Central memory CD8-positive, alpha-beta T cell (primary cell): ENCODE measurements around the gene SYTL2.
A peak's percentile ranks its signal among the peaks of the same experiment; 100 is the strongest.
"Not testable (repeated sequence)": the region's sequence is repeated elsewhere in the genome, so short reads cannot be mapped to it uniquely, and the experiment has no call there.

ENCODE experiments used
- ATAC-seq: fragments of 150-1000 bp; cut with Tn5 transposase; replicated peaks from 2 replicates; pipeline ENCODE4 v1.10.0; 2022; ENCODE audit warnings: mild to moderate bottlenecking, moderate FRiP score, moderate number of reproducible peaks; ENCODE audit not compliant: poor library complexity, severe bottlenecking; ENCODE audit errors: extremely low read depth
- DNase-seq, 2 donors: peaks; one replicate each; pipeline ENCODE4 v3.0.0; 2021; ENCODE audit warnings: low spot score in 2 of 2
- H3K27ac Mint-ChIP-seq: one replicate; pipeline ENCODE4 v1.8.0; 2022; ENCODE audit warnings: low read depth, mild to moderate bottlenecking, moderate library complexity, mixed read lengths
- H3K27me3 Mint-ChIP-seq: one replicate; pipeline ENCODE4 v1.8.0; 2022; ENCODE audit warnings: mixed read lengths
- H3K36me3 Mint-ChIP-seq: one replicate; pipeline ENCODE4 v1.8.0; 2022; ENCODE audit warnings: mild to moderate bottlenecking, moderate library complexity, mixed read lengths; ENCODE audit not compliant: insufficient read depth
- H3K4me1 Mint-ChIP-seq: one replicate; pipeline ENCODE4 v1.8.0; 2022; ENCODE audit warnings: mixed read lengths
- H3K4me3 Mint-ChIP-seq: one replicate; pipeline ENCODE4 v1.8.0; 2022; ENCODE audit warnings: mild to moderate bottlenecking, moderate library complexity, mixed read lengths
- H3K9me3 Mint-ChIP-seq: one replicate; pipeline ENCODE4 v1.8.0; 2022; ENCODE audit warnings: mixed read lengths

SYTL2 gene

DNA sequence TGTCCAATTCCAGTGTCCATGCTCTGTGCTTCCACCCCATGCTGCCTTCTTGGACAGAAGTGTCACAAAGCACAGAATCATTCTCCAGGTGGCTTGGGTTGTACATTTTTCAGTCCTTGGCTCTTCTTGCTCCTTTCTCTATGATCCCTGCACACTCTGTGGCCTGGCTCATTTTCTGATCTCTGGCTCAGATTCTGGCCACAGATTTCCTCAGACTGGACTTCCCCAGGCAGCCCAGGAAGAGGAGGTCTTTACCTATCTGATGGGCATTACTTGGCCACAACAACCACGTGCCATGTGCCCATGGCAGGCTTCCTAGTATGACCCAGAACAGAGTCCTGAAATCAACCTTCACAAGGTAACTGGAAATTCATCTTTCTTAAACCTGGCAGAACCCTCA is 27.2 kb downstream of the SYTL2 start:
- H3K9me3 Mint-ChIP-seq, result peaks cover 8% of the 10 kb centered on the region
- peaks cover 64% of the 10 kb centered on the region for H3K4me1 Mint-ChIP-seq
- DNase-seq (no peak), ATAC-seq (no peak)
- H3K27ac Mint-ChIP-seq, result peak overlapping the region; percentile 49
- no peaks in the 10 kb centered on the region for H3K27me3 Mint-ChIP-seq
- H3K4me3 Mint-ChIP-seq, result no peak overlapping the region
- H3K36me3 Mint-ChIP-seq, result peaks cover 2% of the 10 kb centered on the region

DNA sequence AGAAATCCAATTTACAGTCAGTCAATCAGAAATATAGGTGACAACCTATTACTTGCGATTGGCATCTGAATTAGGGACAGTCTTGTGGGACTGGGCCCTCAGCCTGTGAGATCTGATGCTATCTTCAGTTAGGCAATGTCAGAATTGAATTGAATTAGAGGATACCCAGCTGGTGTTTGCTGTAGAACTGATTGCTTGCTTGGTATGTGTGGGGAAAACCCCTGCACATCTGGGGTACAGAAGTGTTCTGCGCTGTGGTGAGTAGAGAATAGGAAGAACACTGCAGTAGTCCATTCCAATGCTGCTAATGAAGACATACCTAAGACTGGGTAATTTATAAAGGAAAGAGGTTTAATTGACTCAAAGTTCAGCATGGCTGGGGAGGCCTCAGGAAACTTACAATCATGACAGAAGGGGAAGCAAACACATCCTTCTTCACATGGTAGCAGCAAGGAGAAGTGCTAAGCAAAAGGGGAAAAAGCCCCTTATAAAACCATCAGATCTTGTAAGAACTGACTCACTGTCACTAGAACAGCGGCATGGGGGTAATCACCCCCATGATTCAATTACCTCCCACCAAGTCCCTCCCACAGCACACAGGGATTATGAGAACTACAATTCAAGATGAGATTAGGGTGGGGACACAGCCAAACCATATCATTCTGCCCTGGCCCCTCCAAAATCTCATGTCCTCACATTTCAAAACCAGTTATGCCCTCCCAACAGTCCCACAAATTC is 30.0 kb downstream of the SYTL2 start:
- peak overlapping the region; percentile 35 for H3K27ac Mint-ChIP-seq

GRCh38 chr11:85779956-85780640 is 30.8 kb downstream of the SYTL2 start:
- DNase-seq (no peak), ATAC-seq (no peak)
- no peaks in the 10 kb centered on the region for H3K27me3 Mint-ChIP-seq
- peaks cover 66% of the 10 kb centered on the region for H3K4me1 Mint-ChIP-seq
- H3K27ac Mint-ChIP-seq, result no peak overlapping the region
- H3K4me3 Mint-ChIP-seq, result no peak overlapping the region
- peaks cover 8% of the 10 kb centered on the region for H3K9me3 Mint-ChIP-seq
- peaks cover 8% of the 10 kb centered on the region for H3K36me3 Mint-ChIP-seq

More for the DNA sequence above, 30.0 kb downstream of the SYTL2 start:
- peak; percentile 78 for ATAC-seq
- not testable (repeated sequence) for H3K36me3 Mint-ChIP-seq, DNase-seq, H3K27me3 Mint-ChIP-seq, H3K4me3 Mint-ChIP-seq, H3K9me3 Mint-ChIP-seq
- H3K4me1 Mint-ChIP-seq, result peaks cover 62% of the 10 kb centered on the region

- H3K36me3 Mint-ChIP-seq, H3K4me3 Mint-ChIP-seq: not testable (repeated sequence)
- peaks cover 67% of the 10 kb centered on the region for H3K4me1 Mint-ChIP-seq
Observed at GRCh38 chr11:85777603-85777972, 33.4 kb downstream of the SYTL2 start.

DNA sequence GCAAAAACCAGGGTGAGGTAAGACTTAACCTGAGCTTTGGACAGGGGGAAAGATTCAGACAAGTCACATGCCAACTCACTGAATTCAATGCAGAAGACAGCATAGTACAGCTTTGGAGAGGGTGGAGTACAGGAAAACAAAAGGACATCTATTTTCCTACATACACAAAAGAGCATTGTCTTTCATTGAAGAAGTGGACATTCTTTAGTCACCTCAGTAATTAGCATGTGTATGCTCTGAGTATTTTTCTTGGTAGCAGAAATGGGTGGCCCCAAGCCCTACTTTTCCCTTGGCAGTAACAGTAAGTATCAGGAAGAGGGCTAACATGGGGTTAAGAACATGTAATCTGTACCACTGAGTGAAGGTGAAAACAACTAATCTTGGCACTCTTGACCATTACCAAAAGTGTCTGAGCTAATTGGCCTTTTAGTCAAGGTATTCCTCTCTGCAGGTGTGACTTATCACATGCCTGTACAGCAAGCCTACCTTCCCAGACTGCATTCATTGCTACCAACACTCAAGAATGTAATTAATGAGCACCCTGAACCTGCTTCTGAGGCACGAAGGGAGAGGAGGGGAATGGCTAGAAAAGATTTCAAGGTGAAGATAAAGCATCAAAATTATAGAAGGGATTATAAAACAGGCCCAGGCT is 33.9 kb downstream of the SYTL2 start:
- Mint-ChIP-seq H3K4me1 (peaks cover 65% of the 10 kb centered on the region), H3K27ac (peak overlapping the region; percentile 7), H3K36me3 (peaks cover 6% of the 10 kb centered on the region), H3K27me3 (no peaks in the 10 kb centered on the region), H3K9me3 (no peaks in the 10 kb centered on the region), H3K4me3 (no peak overlapping the region)
- no peak for ATAC-seq
- DNase-seq, result no peak

More at GRCh38 chr11:85777603-85777972, 33.4 kb downstream of the SYTL2 start:
- DNase-seq, H3K27me3 Mint-ChIP-seq, H3K9me3 Mint-ChIP-seq, ATAC-seq, H3K27ac Mint-ChIP-seq: not testable (repeated sequence)

DNA sequence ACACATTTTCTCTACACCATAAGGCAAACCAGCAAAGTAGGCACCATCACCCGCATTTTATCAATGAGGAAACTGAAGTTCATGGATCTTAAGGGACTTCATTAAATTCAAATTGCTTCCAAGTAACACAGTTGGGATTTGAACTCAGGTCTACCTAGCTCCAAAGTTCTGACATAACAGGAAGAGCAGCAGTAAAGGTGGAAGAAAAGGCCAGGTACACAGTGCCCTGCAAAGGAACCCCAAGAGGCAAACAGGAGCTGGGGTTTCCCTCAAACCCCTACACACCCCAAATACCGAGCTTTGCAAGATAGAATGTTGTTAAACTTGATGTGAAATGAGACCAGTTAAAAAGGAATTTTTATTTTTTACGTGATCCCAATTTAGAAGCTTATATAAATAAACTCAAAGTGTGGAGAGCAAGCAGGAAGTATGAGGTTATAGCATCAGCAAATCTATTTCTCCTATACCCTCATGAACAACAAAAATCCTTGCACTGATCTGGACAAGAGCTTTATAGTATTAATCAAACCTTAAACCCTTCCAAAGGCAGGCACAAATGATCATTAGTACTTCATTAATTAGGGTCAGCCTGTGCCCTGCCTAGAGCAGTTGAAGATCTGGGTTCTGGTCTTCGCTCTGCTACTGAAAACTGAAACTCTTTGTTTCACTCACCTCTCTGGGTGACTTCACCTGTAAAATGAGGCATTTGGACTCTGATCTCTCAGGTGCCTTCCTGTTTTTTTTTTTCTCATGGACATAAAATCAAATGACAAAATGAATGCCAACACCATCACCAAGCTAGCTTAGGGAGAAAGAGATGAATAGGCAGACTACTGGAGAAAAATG is 36.5 kb downstream of the SYTL2 start:
- Mint-ChIP-seq H3K27ac (peak overlapping the region; percentile 26), H3K27me3 (no peaks in the 10 kb centered on the region), H3K9me3 (no peaks in the 10 kb centered on the region), H3K36me3 (peaks cover 6% of the 10 kb centered on the region), H3K4me3 (peak overlapping the region; percentile 23), H3K4me1 (peaks cover 51% of the 10 kb centered on the region)
- ATAC-seq (peak; percentile 32), DNase-seq (no peak)

- Mint-ChIP-seq H3K9me3 (no peaks in the 10 kb centered on the region), H3K4me1 (peaks cover 68% of the 10 kb centered on the region), H3K4me3 (no peak overlapping the region), H3K36me3 (peaks cover 3% of the 10 kb centered on the region), H3K27me3 (no peaks in the 10 kb centered on the region), H3K27ac (no peak overlapping the region)
- ATAC-seq (no peak), DNase-seq (no peak)
Observed at GRCh38 chr11:85772695-85773094, 38.2 kb downstream of the SYTL2 start.

DNA sequence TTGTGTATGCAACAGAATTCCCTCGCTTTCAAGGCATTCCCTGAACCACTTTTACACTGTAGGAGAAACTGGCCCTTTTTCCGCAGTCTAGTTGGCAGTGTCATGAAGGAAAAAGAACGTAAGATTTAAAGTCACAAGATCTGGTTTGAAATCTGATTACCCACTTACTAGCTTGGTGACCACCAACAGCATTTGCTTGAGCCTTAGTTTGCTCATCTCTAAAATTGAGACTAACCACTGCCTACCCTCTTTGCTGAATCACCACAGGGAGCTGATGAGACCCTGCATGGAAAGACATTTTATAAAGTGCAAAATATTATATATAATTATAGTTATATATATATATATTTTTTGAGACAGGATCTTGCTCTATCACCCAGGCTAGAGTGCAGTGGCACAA is 39.4 kb downstream of the SYTL2 start:
- Mint-ChIP-seq H3K27me3 (no peaks in the 10 kb centered on the region), H3K9me3 (no peaks in the 10 kb centered on the region), H3K36me3 (peaks cover 3% of the 10 kb centered on the region), H3K27ac (no peak overlapping the region), H3K4me3 (no peak overlapping the region), H3K4me1 (peaks cover 61% of the 10 kb centered on the region)
- DNase-seq (no peak), ATAC-seq (no peak)

DNA sequence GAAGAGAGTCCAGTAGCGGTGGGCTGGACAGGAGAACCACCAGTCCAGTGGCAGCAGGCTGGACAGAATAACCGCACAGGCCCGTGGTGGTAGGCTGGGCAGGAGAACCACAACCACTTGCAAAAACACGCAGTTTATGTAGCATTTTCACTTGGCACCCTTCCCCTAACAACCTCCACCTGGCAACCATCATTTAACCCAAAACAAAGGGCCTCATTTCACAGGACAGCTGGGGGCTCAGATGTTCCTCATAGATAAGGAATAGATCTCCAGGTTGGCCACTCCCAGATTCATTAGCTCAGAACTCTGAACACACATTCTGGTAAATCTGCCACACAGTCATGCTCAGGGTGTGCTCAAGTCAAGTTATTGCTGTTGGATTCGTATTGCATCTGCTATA is 41.2 kb downstream of the SYTL2 start:
- ATAC-seq (no peak), DNase-seq (no peak)
- Mint-ChIP-seq H3K36me3 (no peaks in the 10 kb centered on the region), H3K9me3 (no peaks in the 10 kb centered on the region), H3K27me3 (no peaks in the 10 kb centered on the region), H3K4me1 (peaks cover 52% of the 10 kb centered on the region), H3K4me3 (no peak overlapping the region), H3K27ac (peak overlapping the region; percentile 39)

DNA sequence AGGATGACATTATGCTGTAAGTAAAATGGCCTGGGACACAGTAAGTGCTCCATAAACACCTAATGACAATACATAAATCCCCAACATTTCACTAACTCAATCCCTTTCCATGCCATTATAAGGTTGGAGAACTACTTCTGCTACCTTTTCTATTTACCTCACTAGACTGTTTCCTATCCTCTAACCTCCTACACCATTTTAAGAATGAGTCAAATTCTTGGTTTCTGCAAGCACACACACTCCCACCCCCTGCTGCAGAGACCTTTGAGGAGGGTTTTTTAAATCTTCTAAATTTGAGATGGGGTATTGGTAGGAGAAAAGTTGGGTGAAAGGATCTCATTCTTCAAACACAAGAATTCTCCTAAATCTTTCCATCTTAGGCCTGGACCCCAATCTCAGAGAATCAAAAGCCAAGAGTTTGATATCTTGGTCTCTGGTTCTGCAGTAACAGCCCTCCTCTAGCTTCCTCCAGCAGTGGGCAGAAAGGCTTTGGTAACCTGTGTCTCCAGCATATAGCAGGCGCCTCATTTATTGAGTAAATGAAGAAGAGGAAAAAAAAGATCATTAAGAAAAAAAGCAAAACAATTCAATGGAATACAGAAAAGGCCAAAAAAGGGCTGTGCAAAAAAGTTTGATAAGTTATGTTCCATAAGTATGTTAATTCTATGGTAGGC is 42.3 kb downstream of the SYTL2 start:
- peaks cover 3% of the 10 kb centered on the region for H3K36me3 Mint-ChIP-seq
- ATAC-seq (no peak), DNase-seq (no peak)
- no peaks in the 10 kb centered on the region for H3K9me3 Mint-ChIP-seq
- peaks cover 55% of the 10 kb centered on the region for H3K4me1 Mint-ChIP-seq
- H3K27me3 Mint-ChIP-seq, result no peaks in the 10 kb centered on the region
- H3K4me3 Mint-ChIP-seq, result no peak overlapping the region
- peak overlapping the region; percentile 39 for H3K27ac Mint-ChIP-seq

DNA sequence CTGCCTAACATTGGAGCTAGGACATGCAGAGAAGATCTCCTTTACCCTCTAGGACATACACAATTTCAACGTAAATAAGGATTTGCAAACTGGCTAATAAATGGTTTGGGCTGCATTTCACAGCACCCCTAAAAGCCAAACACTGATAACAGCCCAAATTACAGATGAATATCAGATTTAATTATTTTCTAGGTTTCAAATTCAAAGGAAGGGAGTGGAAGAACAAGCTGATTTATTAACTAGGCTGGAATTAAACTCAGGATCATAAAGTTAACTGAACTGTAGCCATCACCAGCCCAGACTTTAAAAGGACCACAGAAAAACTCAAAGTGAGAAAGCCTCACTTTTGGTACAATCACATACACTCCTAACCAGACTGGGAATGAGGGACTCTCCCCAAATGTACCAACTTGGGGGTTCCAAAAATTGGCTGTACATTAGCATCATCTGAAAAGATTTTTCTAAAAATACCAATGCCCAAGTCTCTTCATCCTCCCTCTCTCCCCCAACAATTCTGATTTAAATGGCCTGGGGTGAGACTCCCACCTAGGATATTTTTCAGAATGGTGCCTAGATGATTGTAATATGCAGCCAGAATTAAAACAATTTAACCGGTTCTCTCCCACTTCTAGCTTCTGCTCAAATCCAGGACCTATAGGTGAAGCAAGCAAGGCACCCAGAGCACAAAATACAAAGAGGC is 43.5 kb downstream of the SYTL2 start:
- H3K27me3 Mint-ChIP-seq, result no peaks in the 10 kb centered on the region
- no peak overlapping the region for H3K4me3 Mint-ChIP-seq
- peaks cover 60% of the 10 kb centered on the region for H3K4me1 Mint-ChIP-seq
- no peak overlapping the region for H3K27ac Mint-ChIP-seq
- H3K36me3 Mint-ChIP-seq, result peaks cover 3% of the 10 kb centered on the region
- H3K9me3 Mint-ChIP-seq, result no peaks in the 10 kb centered on the region
- DNase-seq, result no peak
- no peak for ATAC-seq
